Right atrium auricular region (tissue), 2 donors: ENCODE measurements around the gene CEP112. TPM values are rescaled to one million over a fixed set of nuclear protein-coding genes. Genes with fewer than 3 reads are reported as not detected.

ENCODE experiments used
- DNase-seq: peaks from one replicate; pipeline ENCODE4 v3.0.0-alpha.2; 2019; ENCODE audit warnings: low spot score
- H3K27ac ChIP-seq, 2 donors: fragments of 200-600 bp; sonication (generic); 1 replicate in 1 of 2; 2 replicates in 1 of 2; pipeline ENCODE4 v1.5.1; 2016 to 2019
- H3K27me3 ChIP-seq, 2 donors: fragments of 200-600 bp; sonication (generic); one replicate each; pipeline versions ENCODE4 v1.5.1 to v1.6.0; 2017 to 2019
- H3K36me3 ChIP-seq: fragments of 200-600 bp; sonication (generic); one replicate; pipeline ENCODE4 v1.5.1; 2016
- H3K4me1 ChIP-seq, 2 donors: fragments of 200-600 bp; sonication (generic); one replicate each; pipeline versions ENCODE4 v1.5.1 to v1.6.0; 2017 to 2019
- H3K4me3 ChIP-seq, 2 donors: fragments of 200-600 bp; sonication (generic); 1 replicate in 1 of 2; 2 replicates in 1 of 2; pipeline ENCODE4 v1.5.1; 2017 to 2019; ENCODE audit warnings: mild to moderate bottlenecking in 1 of 2, moderate library complexity in 1 of 2
- H3K9me3 ChIP-seq, 2 donors: fragments of 200-600 bp; sonication (generic); one replicate each; pipeline ENCODE4 v1.5.1; 2019
- total RNA-seq, 2 donors: library from RNA; depleted of rRNA; stranded (reverse); fragments of >200 nt; gene quantifications; one replicate each; pipeline ENCODE4 v1.1.0, GENCODE V29; 2016
- TF ChIP-seq, protein P1 (sequence below), 2 donors: fragments of 200-600 bp; sonication (generic); IDR thresholded peaks; one replicate each; pipeline ENCODE4 v1.5.1; 2019; ENCODE audit warnings: antibody characterized with exemption in 2 of 2

CEP112 gene
- total RNA-seq, 2 donors from 2014 or later: 8.1 to 11.2 TPM

DNA sequence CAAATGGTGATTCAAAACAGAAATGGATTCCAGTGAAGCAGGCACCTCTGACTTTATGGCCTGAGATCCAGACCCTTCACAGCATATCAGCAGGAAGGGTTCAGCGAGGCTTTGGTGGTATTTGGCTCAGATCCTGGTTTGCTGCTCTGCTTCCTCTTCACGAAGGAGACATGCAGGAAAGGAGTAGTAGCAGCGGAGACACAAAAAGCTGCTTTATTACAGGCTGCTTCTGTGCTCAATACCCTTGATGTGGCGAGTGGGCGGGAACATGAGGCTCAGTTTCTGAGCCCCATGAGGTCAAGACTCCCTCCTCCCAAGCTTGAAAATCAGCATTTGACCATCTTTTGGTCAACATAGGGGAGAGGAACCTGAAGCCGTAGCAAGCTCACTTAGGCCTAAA, 417.1 kb downstream of the CEP112 start:
- H3K27ac ChIP-seq: no peak overlapping the region

DNA sequence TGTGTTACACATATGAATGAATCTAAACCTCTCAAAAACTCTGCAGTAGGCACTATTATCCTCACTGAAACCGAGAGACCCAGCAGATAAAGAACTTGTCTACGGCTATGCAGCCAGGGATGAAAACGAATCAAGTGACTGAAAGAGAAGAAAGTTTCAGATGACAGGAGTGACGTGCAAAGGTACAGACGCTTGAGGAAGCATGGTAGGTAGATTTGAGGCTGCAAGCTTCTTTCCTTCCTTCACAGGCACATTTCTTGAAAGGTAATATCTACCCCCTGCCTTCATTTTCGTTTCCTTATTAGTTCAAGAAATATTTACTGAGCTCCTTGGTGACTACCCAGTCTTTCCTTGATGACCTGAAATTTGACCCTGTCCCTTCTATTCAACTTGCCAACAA, 418.9 kb downstream of the CEP112 start:
- no peak for DNase-seq
- Histone ChIP-seq H3K4me3 (no peak overlapping the region), H3K4me1 (no peaks in the 10 kb centered on the region), H3K9me3 (no peaks in the 10 kb centered on the region), H3K27me3 (no peaks in the 10 kb centered on the region), H3K36me3 (no peaks in the 10 kb centered on the region), H3K27ac (no peak overlapping the region)
- TF ChIP-seq, protein P1, sequence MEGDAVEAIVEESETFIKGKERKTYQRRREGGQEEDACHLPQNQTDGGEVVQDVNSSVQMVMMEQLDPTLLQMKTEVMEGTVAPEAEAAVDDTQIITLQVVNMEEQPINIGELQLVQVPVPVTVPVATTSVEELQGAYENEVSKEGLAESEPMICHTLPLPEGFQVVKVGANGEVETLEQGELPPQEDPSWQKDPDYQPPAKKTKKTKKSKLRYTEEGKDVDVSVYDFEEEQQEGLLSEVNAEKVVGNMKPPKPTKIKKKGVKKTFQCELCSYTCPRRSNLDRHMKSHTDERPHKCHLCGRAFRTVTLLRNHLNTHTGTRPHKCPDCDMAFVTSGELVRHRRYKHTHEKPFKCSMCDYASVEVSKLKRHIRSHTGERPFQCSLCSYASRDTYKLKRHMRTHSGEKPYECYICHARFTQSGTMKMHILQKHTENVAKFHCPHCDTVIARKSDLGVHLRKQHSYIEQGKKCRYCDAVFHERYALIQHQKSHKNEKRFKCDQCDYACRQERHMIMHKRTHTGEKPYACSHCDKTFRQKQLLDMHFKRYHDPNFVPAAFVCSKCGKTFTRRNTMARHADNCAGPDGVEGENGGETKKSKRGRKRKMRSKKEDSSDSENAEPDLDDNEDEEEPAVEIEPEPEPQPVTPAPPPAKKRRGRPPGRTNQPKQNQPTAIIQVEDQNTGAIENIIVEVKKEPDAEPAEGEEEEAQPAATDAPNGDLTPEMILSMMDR (IDR thresholded peaks at IDR 0.05): no peak

More for the DNA sequence above, 417.1 kb downstream of the CEP112 start:
- TF ChIP-seq, protein P1 (IDR thresholded peaks at IDR 0.05): no peak
- no peaks in the 10 kb centered on the region for H3K9me3 ChIP-seq
- H3K4me1 ChIP-seq: no peaks in the 10 kb centered on the region
- no peaks in the 10 kb centered on the region for H3K27me3 ChIP-seq
- no peak for DNase-seq
- no peaks in the 10 kb centered on the region for H3K36me3 ChIP-seq
- H3K4me3 ChIP-seq: no peak overlapping the region

DNA sequence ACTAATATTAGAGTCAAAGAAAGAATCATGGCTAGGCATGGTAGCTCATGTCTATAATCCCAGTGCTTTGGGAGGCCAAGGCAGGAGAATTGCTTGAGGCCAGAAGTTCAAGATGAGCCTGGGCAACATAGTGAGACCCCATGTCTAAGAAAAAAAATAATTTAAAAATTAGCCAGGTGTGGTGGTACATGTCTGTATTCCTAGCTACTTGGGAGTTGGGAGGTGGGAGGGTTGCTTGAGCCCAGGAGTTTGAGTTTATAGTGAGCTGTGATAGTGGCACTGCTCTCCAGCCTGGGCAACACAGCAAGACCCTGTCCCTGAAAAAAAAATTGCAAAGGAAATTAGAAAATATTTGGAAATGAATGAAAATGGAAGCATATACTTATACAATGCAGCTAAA, 420.2 kb downstream of the CEP112 start:
- TF ChIP-seq, protein P1 (IDR thresholded peaks at IDR 0.05): no peak
- H3K27ac ChIP-seq: no peak overlapping the region
- H3K4me3 ChIP-seq: no peak overlapping the region
- no peaks in the 10 kb centered on the region for H3K9me3 ChIP-seq
- H3K36me3 ChIP-seq: no peaks in the 10 kb centered on the region
- no peaks in the 10 kb centered on the region for H3K27me3 ChIP-seq
- no peak for DNase-seq
- no peaks in the 10 kb centered on the region for H3K4me1 ChIP-seq

DNA sequence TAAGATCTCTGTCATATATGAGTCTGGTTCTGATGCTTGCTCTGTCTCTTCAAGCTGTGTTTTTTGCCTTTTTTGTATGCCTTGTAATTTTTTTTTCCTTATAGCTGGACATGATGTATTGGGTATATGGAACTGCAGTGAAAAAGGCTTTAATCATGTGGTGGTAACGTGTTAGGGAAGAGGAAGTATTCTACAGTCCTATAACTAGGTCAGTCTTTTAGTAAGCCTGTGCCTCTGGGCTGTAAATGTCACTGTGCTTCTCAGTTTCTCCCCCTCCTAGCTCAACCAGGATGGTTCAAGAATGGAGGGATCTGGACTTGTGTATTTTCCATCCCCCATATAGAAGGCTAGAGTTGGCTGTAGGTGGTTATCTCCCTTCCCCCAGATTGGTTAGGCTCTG, 428.1 kb downstream of the CEP112 start:
- H3K4me1 ChIP-seq: no peaks in the 10 kb centered on the region
- no peak overlapping the region for H3K27ac ChIP-seq
- H3K27me3 ChIP-seq: no peaks in the 10 kb centered on the region
- DNase-seq: no peak
- H3K9me3 ChIP-seq: no peaks in the 10 kb centered on the region
- H3K4me3 ChIP-seq: no peak overlapping the region
- TF ChIP-seq, protein P1 (IDR thresholded peaks at IDR 0.05): no peak
- H3K36me3 ChIP-seq: no peaks in the 10 kb centered on the region

DNA sequence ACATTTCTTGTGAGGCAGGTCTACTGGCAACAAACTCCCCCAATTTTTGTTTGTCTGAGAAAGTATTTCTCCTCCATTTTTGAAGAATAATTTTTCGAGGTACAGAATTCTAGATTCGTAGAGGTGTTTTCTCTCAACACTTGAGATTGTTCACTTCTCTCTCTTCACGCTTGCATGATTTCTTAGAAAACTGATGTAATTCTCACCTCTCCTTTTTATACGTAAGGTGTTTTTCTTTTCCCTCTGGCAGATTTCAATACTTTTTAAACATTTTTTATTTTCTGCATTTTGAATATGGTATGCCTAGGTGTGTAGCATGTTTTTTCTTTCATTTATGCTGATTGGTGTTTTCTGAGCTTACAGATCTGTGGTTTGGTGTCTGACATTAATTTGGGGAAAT, 429.0 kb downstream of the CEP112 start:
- no peak overlapping the region for H3K27ac ChIP-seq
- H3K27me3 ChIP-seq: no peaks in the 10 kb centered on the region
- no peak overlapping the region for H3K4me3 ChIP-seq
- TF ChIP-seq, protein P1 (IDR thresholded peaks at IDR 0.05): no peak
- no peaks in the 10 kb centered on the region for H3K36me3 ChIP-seq
- DNase-seq: no peak
- H3K9me3 ChIP-seq: no peaks in the 10 kb centered on the region
- no peaks in the 10 kb centered on the region for H3K4me1 ChIP-seq

DNA sequence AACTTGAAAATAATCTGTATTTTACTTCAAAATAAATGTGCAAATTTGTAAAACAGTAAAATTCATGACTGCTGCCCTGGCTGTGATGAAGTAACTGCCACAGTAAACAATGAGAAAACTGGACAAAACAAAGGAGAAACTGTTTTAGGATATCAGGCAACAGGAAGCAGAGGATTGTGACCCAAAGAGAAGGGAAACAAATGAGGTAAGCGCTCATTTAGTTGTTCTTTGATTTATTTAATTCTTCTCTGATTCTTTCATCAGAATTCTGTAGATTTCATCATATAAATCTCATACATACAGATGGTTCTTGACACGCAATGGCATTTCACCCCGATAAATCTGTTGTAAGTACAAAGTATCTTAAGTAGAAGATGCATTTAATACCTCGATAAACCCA, 432.4 kb downstream of the CEP112 start:
- Histone ChIP-seq H3K4me3 (no peak overlapping the region), H3K36me3 (no peaks in the 10 kb centered on the region), H3K27ac (no peak overlapping the region), H3K27me3 (no peaks in the 10 kb centered on the region), H3K4me1 (no peaks in the 10 kb centered on the region), H3K9me3 (no peaks in the 10 kb centered on the region)
- DNase-seq: no peak
- TF ChIP-seq, protein P1 (IDR thresholded peaks at IDR 0.05): no peak
